ENCODE measurements around the gene RUSC1.
A peak's percentile ranks its signal among the peaks of the same experiment; 100 is the strongest.
"Not testable (repeated sequence)": the region's sequence is repeated elsewhere in the genome, so short reads cannot be mapped to it uniquely, and the experiment has no call there.

Gene RUSC1

GRCh38 chr1:155320661-155321617, at the start of gene RUSC1:
RUSC1 (plus strand) TSS chr1:155320894; CDS start chr1:155321774, 880 bp downstream.
- DNase-seq, result peak; percentile 44

- DNase-seq, result peak; percentile 59
These were observed 48.0 kb upstream of the RUSC1 start for GRCh38 chr1:155272466-155273342.

- DNase-seq, result peak; percentile 94
These were observed 47.1 kb upstream of the RUSC1 start, which contains the start of gene CLK2 for GRCh38 chr1:155273343-155274245. CLK2 (minus strand) TSS chr1:155273504; CDS start chr1:155270977, 2,527 bp downstream.

GRCh38 chr1:155277070-155277901, 43.4 kb upstream of the RUSC1 start, which contains the start of gene HCN3:
HCN3 (plus strand) TSS chr1:155277463; CDS start chr1:155277591, 128 bp downstream.
- DNase-seq, result peak; percentile 98

GRCh38 chr1:155277902-155278688, 42.6 kb upstream of the RUSC1 start:
- DNase-seq, result peak; percentile 74

- no peak for DNase-seq
These were observed 42.0 kb upstream of the RUSC1 start for GRCh38 chr1:155278689-155279160.

GRCh38 chr1:155279268-155279667, 41.4 kb upstream of the RUSC1 start:
- DNase-seq, result no peak

- DNase-seq, result no peak
These were observed 38.1 kb upstream of the RUSC1 start for GRCh38 chr1:155282488-155283091.

GRCh38 chr1:155284476-155284875, 36.2 kb upstream of the RUSC1 start:
- no peak for DNase-seq

- DNase-seq, result no peak
These were observed 35.6 kb upstream of the RUSC1 start for GRCh38 chr1:155285063-155285462.

- DNase-seq, result no peak
These were observed 35.1 kb upstream of the RUSC1 start for GRCh38 chr1:155285631-155286044.

- no peak for DNase-seq
These were observed 34.1 kb upstream of the RUSC1 start for GRCh38 chr1:155286544-155286943.

GRCh38 chr1:155287987-155288543, 32.6 kb upstream of the RUSC1 start:
- no peak for DNase-seq

- DNase-seq, result not testable (repeated sequence)
These were observed 29.7 kb upstream of the RUSC1 start for GRCh38 chr1:155291006-155291405.

- no peak for DNase-seq
These were observed 27.5 kb upstream of the RUSC1 start for GRCh38 chr1:155293086-155293749.

- no peak for DNase-seq
These were observed 26.0 kb upstream of the RUSC1 start for GRCh38 chr1:155294520-155295182.

- no peak for DNase-seq
These were observed 25.3 kb upstream of the RUSC1 start for GRCh38 chr1:155295183-155295941.

- DNase-seq, result no peak
These were observed 24.8 kb upstream of the RUSC1 start for GRCh38 chr1:155295942-155296267.
